Fibroblast of lung (primary cell): Measurements from ENCODE around the gene PAM.

ENCODE experiments used
- EZH2 ChIP-seq: IDR thresholded peaks from 2 replicates; pipeline ENCODE4 v1.5.1; 2012; ENCODE audit warnings: low read length, control low read depth, mild to moderate bottlenecking; ENCODE audit errors: missing control alignments
- TF ChIP-seq, protein P1 (sequence below), 2 donors: IDR thresholded peaks in 1 of 2; conservative IDR thresholded peaks in 1 of 2; 1 replicate in 1 of 2; 2 replicates in 1 of 2; pipeline ENCODE4 v1.5.1; 2011 to 2012; ENCODE audit warnings: low read length in 2 of 2, control low read depth in 1 of 2, inconsistent platforms in 1 of 2, low read depth in 1 of 2, mild to moderate bottlenecking in 1 of 2

- TF ChIP-seq, protein P1, sequence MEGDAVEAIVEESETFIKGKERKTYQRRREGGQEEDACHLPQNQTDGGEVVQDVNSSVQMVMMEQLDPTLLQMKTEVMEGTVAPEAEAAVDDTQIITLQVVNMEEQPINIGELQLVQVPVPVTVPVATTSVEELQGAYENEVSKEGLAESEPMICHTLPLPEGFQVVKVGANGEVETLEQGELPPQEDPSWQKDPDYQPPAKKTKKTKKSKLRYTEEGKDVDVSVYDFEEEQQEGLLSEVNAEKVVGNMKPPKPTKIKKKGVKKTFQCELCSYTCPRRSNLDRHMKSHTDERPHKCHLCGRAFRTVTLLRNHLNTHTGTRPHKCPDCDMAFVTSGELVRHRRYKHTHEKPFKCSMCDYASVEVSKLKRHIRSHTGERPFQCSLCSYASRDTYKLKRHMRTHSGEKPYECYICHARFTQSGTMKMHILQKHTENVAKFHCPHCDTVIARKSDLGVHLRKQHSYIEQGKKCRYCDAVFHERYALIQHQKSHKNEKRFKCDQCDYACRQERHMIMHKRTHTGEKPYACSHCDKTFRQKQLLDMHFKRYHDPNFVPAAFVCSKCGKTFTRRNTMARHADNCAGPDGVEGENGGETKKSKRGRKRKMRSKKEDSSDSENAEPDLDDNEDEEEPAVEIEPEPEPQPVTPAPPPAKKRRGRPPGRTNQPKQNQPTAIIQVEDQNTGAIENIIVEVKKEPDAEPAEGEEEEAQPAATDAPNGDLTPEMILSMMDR (conservative IDR thresholded peaks at IDR 0.05 in 1 of 2, IDR thresholded peaks at IDR 0.05 in 1 of 2; ENCODE audit: low read depth in 1 of 2, low read length in 2 of 2): no peak
- TF ChIP-seq EZH2: no peak
Observed at GRCh38 chr5:103033696-103034095, 278.6 kb downstream of the PAM start.
